H1 (cell line): Measurements from ENCODE around the gene DIAPH2. TPM values are rescaled to one million over a fixed set of nuclear protein-coding genes. Genes with fewer than 3 reads are reported as not detected.

Experiments used
- EP300 ChIP-seq, 2 experiments: IDR thresholded peaks; 1 replicate in 1 of 2; 2 replicates in 1 of 2; pipeline ENCODE4 v1.6.1; 2011 to 2012; ENCODE audit warnings: low read depth in 2 of 2, low read length in 2 of 2, mild to moderate bottlenecking in 2 of 2, borderline replicate concordance in 1 of 2, inconsistent platforms in 1 of 2, moderate library complexity in 1 of 2
- JUND ChIP-seq: IDR thresholded peaks from 2 replicates; pipeline ENCODE4 v1.6.1; 2011; ENCODE audit warnings: mild to moderate bottlenecking, improper control_type of control experiment, low read length
- SP4 ChIP-seq: IDR thresholded peaks from 2 replicates; pipeline ENCODE4 v1.6.1; 2012; ENCODE audit warnings: low read length, inconsistent platforms
- TBP ChIP-seq: IDR thresholded peaks from 2 replicates; pipeline ENCODE4 v1.6.1; 2011; ENCODE audit warnings: low read depth, low read length, improper control_type of control experiment
- polyA plus RNA-seq, 7 experiments: library from polyadenylated mRNA; depleted of rRNA in 3 of 7; stranded (reverse) in 5 of 7; unstranded in 2 of 7; fragments of >200 nt in 5 of 7; fragments of 200-250 nt in 2 of 7; gene quantifications; 1 replicate in 5 of 7; 2 replicates in 1 of 7; 4 replicates in 1 of 7; pipeline versions ENCODE4 v1.2.1 to v1.2.3, GENCODE V29; 2011 to 2013; ENCODE audit warnings: missing spikeins in 2 of 7, mixed read lengths in 2 of 7
- total RNA-seq: library from RNA; stranded (reverse); fragmentation: NEBNext Ultra II Directional; extraction: Animal tissue kit (Norgen Biotek cat#: 25700); gene quantifications from 2 replicates; pipeline ENCODE4 v1.2.1, GENCODE V29; 2021
- TF ChIP-seq, protein P1 (sequence below): IDR thresholded peaks from 2 replicates; pipeline ENCODE4 v1.6.1; 2012; ENCODE audit warnings: inconsistent platforms
- TF ChIP-seq, protein P2 (sequence below): fragments of 300-600 bp; sonication (generic); IDR thresholded peaks from 2 replicates; pipeline ENCODE4 v1.7.1; 2012; ENCODE audit warnings: low read length, moderate library complexity, mild to moderate bottlenecking, inconsistent platforms; ENCODE audit not compliant: insufficient replicate concordance

Gene DIAPH2
- total and polyA plus RNA-seq, 2 of the 8 experiments (the other 6 are each of a cell fraction or from before 2014, with no cell fraction given): 4.4 to 24.3 TPM

DNA sequence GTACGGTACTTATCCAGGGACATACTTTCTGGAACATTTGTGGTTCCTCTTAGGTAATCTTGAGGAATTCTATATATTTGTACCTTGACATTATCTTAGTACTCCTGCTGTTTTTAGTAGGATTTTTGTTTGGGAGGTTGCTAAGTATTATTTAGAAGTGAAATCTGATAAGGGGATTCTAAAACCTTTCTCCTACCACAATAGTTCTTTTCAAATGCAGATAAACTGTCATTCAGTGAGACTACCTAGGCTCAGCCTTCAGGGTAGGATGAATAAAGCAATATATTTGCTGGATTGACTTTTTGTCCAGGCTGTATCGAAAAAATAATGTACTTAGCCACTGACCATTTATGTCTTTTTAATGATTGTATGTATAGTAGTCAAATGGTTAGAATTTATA lies 25.4 kb downstream of the DIAPH2 start (continued):
- TF ChIP-seq, protein P1, sequence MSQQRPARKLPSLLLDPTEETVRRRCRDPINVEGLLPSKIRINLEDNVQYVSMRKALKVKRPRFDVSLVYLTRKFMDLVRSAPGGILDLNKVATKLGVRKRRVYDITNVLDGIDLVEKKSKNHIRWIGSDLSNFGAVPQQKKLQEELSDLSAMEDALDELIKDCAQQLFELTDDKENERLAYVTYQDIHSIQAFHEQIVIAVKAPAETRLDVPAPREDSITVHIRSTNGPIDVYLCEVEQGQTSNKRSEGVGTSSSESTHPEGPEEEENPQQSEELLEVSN: no peak
- TF ChIP-seq SP4 (no peak), JUND (no peak), TBP (no peak), EP300 (IDR thresholded peaks at IDR 0.05; ENCODE audit: borderline replicate concordance in 1 of 2, low read depth in 2 of 2, low read length in 2 of 2) (no peak)
- TF ChIP-seq, protein P2, sequence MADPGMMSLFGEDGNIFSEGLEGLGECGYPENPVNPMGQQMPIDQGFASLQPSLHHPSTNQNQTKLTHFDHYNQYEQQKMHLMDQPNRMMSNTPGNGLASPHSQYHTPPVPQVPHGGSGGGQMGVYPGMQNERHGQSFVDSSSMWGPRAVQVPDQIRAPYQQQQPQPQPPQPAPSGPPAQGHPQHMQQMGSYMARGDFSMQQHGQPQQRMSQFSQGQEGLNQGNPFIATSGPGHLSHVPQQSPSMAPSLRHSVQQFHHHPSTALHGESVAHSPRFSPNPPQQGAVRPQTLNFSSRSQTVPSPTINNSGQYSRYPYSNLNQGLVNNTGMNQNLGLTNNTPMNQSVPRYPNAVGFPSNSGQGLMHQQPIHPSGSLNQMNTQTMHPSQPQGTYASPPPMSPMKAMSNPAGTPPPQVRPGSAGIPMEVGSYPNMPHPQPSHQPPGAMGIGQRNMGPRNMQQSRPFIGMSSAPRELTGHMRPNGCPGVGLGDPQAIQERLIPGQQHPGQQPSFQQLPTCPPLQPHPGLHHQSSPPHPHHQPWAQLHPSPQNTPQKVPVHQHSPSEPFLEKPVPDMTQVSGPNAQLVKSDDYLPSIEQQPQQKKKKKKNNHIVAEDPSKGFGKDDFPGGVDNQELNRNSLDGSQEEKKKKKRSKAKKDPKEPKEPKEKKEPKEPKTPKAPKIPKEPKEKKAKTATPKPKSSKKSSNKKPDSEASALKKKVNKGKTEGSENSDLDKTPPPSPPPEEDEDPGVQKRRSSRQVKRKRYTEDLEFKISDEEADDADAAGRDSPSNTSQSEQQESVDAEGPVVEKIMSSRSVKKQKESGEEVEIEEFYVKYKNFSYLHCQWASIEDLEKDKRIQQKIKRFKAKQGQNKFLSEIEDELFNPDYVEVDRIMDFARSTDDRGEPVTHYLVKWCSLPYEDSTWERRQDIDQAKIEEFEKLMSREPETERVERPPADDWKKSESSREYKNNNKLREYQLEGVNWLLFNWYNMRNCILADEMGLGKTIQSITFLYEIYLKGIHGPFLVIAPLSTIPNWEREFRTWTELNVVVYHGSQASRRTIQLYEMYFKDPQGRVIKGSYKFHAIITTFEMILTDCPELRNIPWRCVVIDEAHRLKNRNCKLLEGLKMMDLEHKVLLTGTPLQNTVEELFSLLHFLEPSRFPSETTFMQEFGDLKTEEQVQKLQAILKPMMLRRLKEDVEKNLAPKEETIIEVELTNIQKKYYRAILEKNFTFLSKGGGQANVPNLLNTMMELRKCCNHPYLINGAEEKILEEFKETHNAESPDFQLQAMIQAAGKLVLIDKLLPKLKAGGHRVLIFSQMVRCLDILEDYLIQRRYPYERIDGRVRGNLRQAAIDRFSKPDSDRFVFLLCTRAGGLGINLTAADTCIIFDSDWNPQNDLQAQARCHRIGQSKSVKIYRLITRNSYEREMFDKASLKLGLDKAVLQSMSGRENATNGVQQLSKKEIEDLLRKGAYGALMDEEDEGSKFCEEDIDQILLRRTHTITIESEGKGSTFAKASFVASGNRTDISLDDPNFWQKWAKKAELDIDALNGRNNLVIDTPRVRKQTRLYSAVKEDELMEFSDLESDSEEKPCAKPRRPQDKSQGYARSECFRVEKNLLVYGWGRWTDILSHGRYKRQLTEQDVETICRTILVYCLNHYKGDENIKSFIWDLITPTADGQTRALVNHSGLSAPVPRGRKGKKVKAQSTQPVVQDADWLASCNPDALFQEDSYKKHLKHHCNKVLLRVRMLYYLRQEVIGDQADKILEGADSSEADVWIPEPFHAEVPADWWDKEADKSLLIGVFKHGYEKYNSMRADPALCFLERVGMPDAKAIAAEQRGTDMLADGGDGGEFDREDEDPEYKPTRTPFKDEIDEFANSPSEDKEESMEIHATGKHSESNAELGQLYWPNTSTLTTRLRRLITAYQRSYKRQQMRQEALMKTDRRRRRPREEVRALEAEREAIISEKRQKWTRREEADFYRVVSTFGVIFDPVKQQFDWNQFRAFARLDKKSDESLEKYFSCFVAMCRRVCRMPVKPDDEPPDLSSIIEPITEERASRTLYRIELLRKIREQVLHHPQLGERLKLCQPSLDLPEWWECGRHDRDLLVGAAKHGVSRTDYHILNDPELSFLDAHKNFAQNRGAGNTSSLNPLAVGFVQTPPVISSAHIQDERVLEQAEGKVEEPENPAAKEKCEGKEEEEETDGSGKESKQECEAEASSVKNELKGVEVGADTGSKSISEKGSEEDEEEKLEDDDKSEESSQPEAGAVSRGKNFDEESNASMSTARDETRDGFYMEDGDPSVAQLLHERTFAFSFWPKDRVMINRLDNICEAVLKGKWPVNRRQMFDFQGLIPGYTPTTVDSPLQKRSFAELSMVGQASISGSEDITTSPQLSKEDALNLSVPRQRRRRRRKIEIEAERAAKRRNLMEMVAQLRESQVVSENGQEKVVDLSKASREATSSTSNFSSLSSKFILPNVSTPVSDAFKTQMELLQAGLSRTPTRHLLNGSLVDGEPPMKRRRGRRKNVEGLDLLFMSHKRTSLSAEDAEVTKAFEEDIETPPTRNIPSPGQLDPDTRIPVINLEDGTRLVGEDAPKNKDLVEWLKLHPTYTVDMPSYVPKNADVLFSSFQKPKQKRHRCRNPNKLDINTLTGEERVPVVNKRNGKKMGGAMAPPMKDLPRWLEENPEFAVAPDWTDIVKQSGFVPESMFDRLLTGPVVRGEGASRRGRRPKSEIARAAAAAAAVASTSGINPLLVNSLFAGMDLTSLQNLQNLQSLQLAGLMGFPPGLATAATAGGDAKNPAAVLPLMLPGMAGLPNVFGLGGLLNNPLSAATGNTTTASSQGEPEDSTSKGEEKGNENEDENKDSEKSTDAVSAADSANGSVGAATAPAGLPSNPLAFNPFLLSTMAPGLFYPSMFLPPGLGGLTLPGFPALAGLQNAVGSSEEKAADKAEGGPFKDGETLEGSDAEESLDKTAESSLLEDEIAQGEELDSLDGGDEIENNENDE: no peak
